GM18499 (cell line): ENCODE results near the gene DYNLL2.
"Not testable (repeated sequence)": the region's sequence is repeated elsewhere in the genome, so short reads cannot be mapped to it uniquely, and the experiment has no call there.

ENCODE experiments used
- ATAC-seq: cut with Tn5 transposase; IDR thresholded peaks from one replicate; pipeline ENCODE4 v1.9.1; 2021; ENCODE audit warnings: moderate number of reproducible peaks; ENCODE audit not compliant: insufficient read depth, unreplicated experiment

Gene DYNLL2

DNA sequence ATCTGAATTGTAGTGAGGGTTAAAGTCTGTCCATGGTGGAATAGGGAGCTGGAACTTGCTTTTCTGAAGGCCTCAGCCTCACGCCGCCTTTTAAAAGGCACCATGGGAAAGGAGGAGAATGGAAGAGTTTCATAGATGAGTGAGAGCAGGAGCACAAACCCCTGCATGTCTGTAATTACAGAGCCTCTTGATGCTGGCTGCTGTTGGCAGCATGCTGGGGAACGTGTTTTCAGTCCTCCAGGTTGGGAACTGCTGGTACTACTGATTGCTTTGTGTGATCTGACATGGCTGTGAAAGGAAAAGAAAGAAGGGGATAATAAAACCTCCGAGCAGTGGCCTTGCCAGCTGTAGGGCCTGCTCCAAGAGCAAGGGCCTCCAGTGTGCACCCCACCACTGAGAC, 16.8 kb upstream of the DYNLL2 start:
- ATAC-seq: no peak

DNA sequence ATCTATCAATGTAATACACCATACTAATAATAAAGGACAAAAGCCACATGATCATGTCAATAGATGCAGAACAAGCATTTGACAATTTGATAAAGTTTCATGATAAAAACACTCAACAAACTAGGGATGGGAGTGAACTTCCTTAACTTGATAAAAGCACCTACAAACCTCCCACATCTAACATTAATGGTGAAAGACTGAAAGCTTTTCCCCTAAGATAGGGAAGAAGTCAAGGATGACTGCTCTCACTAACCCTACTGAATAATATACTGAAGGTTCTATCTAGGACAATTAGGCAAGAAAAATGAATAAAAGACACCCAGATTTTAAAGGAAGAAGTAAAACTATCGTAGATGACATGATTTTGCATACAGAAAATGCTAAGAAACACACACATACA, 10.4 kb upstream of the DYNLL2 start:
- no peak for ATAC-seq

- ATAC-seq: not testable (repeated sequence)
Measured at GRCh38 chr17:58073266-58073665, 10.0 kb upstream of the DYNLL2 start.

GRCh38 chr17:58074406-58074805, 8.8 kb upstream of the DYNLL2 start:
- not testable (repeated sequence) for ATAC-seq

- ATAC-seq: no peak
Measured at GRCh38 chr17:58079300-58080033, 3.8 kb upstream of the DYNLL2 start.

DNA sequence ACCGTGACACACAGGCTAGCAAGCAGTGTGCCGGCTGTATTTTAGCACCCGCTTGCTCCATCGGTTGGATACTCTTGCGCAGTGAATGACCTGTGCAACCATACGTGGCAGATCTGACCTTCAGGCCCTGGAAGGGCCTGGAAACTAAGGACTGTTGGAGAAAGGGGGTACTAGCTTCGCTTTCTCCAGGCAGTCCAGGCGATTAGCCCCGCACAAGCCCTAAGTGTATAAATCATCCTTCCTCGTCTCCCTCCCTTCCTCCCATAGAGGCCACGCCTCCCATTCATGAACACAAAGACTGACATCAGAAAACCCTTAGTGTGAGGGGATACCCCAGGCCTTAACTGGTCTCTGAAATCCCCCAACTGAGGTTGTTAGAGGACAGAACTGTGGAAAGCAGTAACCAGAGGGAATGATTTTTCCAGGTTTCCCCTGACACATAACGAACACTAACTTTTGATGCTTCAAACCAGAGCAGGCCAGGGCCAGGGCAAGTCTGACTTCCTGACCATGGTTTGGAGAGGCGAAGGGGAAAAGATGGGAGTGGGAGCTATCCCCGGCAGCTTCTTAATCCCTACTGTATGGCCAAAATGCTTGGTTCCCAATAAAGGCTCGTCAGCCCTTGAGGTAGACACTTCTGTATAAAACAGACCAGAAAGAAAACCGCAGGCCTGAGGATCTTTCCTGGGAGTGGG, 1.4 kb upstream of the DYNLL2 start:
- no peak for ATAC-seq

DNA sequence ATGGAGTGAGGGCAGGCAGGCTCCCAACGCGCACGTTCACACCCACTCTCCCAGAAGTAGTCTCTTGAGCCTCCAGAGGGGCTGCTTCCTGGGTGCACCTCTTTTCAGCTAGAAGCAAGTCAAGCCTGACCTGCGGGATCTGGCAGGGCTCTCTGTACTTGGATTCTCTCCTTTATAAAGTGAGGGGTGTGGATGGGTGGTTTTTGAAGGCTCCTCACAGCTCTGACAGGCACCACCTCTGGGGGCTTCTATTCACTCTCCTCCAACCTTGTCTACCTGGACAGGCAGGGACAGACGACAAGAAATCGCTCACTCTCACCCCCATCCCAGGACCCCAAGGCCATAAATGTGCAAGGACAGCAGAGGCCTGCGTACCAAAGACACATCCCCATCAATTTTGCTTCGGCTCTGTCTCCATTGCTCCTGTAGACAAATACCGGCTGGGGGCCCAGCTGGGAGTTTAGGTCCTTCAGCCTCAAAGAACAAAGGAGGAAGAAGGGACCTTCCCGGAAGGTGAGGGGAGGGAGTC, 814 bp upstream of the DYNLL2 start:
- no peak for ATAC-seq

DNA sequence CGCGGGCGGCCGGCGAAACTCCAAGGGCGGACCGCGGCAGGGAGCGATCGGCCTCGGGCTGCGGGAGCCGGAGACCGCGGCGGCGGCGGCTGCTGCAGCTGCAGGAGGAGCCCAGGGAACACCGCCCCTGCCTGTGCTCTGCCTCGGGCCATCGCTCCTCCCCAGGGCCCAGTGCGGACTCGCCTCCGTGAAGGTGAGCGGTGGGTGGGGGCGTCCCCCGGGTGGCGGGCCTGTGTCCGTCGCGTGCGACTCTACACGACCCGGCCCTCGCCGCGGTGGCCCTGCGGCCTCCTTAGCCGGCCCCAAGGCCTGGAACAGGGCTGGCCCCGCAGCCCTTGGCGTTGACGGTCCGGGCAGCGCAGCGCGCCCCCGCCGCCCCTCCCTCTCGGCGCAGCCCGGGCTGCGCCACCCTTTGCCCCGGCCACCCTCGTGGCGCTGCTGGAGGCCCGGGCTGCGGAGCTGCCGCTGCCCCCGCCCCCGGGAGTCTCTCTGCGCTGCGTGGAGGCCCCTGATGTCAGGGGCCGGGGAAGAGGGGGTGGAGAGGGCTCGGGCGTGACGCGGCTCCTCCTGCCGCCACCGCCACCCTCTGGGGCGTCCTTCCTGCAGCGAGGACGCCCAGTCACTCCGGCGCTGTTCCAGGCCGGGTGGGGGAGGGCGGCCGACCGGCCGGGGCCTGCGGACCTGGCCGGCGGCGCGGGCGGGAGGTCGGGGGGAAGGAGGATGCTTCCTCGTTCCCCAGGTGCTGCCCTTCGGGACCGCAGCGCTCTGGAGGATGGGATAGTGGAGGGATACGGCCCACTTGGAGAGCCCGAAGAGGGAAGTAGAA, 485 bp downstream of the DYNLL2 start:
- no peak for ATAC-seq

GRCh38 chr17:58084317-58084981, 1.2 kb downstream of the DYNLL2 start:
- no peak for ATAC-seq

- ATAC-seq: no peak
Measured at GRCh38 chr17:58085039-58085715, 2.0 kb downstream of the DYNLL2 start.

GRCh38 chr17:58086953-58087352, 3.7 kb downstream of the DYNLL2 start:
- ATAC-seq: no peak

- ATAC-seq: no peak
Measured at GRCh38 chr17:58088624-58089023, 5.4 kb downstream of the DYNLL2 start.

DNA sequence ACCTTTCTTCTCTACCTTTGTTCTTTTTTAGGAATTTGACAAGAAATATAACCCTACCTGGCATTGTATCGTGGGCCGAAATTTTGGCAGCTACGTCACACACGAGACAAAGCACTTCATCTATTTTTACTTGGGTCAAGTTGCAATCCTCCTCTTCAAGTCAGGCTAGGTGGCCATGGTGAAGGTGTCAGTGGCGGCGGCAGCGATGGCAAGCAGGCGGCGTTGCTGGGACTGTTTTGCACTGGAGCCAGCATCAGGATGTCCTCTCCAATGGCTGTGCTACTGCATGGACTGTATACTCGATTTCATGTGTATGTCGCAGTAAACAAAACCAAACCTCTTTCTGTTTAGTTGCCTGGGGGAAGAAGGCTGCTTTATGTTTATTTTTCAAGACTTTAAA, 5.9 kb downstream of the DYNLL2 start:
- no peak for ATAC-seq

GRCh38 chr17:58091024-58091567, 7.9 kb downstream of the DYNLL2 start:
- ATAC-seq: no peak

- ATAC-seq: no peak
Measured at GRCh38 chr17:58092101-58092796, 9.0 kb downstream of the DYNLL2 start.

DNA sequence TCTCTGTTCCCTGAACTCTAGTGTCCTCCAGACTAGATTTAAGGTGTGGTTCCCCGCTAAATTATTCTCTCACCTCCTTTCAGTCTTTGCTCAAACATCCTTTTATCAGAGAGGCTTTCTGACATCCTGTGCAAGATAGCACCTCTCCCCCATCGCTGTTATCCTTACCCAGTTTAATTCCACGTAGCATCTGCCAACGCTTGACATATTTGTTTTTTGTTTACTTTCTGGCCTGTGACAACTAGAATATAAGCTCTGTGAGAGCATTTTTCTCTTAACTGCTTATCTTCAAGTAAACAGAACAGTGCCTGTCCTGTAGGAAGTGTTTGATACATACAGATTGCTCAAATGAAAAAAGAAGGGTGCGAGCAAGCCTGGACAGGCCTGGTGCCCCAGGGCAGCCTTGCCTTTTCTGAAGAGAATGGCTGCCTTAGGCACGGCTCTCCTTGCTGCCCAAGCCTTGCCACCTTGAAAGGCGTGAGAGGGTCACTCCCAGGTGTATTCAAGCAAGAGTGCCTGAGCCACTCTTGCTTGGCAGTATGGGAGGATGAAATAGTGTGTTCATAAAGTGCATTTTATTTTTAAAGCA, 9.7 kb downstream of the DYNLL2 start:
- ATAC-seq: no peak

- no peak for ATAC-seq
Measured at GRCh38 chr17:58094118-58094517, 10.9 kb downstream of the DYNLL2 start.

DNA sequence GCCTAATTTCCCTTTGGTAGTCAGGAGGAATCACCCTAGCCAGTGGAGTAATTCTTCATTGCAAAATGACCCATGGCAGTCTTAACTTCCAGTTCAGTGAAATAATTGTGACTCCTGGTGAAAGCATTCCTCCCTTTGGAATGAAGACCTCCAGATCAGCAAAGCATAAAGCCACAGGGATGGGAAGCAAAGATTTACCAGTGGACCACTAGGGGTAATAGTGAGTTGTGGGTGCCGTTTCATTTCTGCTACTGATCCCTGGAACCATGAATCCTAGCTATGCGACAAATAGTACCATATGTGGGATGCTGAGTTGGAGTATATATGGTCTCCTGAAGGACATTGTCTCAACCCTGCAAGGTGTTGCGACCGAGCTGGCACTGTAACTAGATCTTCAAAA, 13.7 kb downstream of the DYNLL2 start:
- no peak for ATAC-seq
